DOHH2 (cell line): ENCODE data around the gene LMAN1.

Source experiments
- H3F3A ChIP-seq: fragments of 200-600 bp; sonication (generic), shearing (Covaris generic); 2 replicates; pipeline ENCODE4 v1.6.0; 2016; ENCODE audit warnings: antibody characterized with exemption, mild to moderate bottlenecking; ENCODE audit not compliant: control insufficient read depth, insufficient read depth
- H3K27ac ChIP-seq: fragments of 200-600 bp; sonication (generic); 2 replicates; pipeline ENCODE4 v1.5.1; 2014; ENCODE audit warnings: low read depth, mild to moderate bottlenecking, low read length, moderate library complexity
- H3K27me3 ChIP-seq: fragments of 200-600 bp; sonication (generic); 2 replicates; pipeline ENCODE4 v1.6.1; 2014; ENCODE audit warnings: mild to moderate bottlenecking, low read length, mixed read lengths; ENCODE audit not compliant: control insufficient read depth
- H3K36me3 ChIP-seq: fragments of 200-600 bp; sonication (generic); 2 replicates; pipeline ENCODE4 v1.6.1; 2014; ENCODE audit warnings: mild to moderate bottlenecking, low read length, moderate library complexity, mixed read lengths; ENCODE audit not compliant: control insufficient read depth
- H3K4me1 ChIP-seq: fragments of 200-600 bp; sonication (generic); 2 replicates; pipeline ENCODE4 v1.6.1; 2014; ENCODE audit warnings: mild to moderate bottlenecking, low read length, mixed read lengths; ENCODE audit not compliant: control insufficient read depth
- H3K4me2 ChIP-seq: fragments of 200-600 bp; sonication (generic); 2 replicates; pipeline ENCODE4 v1.6.0; 2014; ENCODE audit warnings: mild to moderate bottlenecking, low read length, moderate library complexity
- H3K4me3 ChIP-seq: fragments of 200-600 bp; sonication (generic); 2 replicates; pipeline ENCODE4 v1.5.1; 2014; ENCODE audit warnings: mild to moderate bottlenecking, low read length, mixed read lengths
- H3K79me2 ChIP-seq: fragments of 200-600 bp; sonication (generic); 2 replicates; pipeline ENCODE4 v1.6.1; 2014; ENCODE audit warnings: mild to moderate bottlenecking, low read length, mixed read lengths; ENCODE audit not compliant: control insufficient read depth
- H3K9me2 ChIP-seq: fragments of 200-600 bp; sonication (generic); replicated peaks from 2 replicates; pipeline ENCODE4 v1.6.1; 2014; ENCODE audit warnings: mild to moderate bottlenecking, low read length, mixed read lengths; ENCODE audit not compliant: control insufficient read depth
- H3K9me3 ChIP-seq: fragments of 200-600 bp; sonication (generic); 2 replicates; pipeline ENCODE4 v1.6.1; 2014; ENCODE audit warnings: antibody characterized with exemption, low read length, mixed read lengths; ENCODE audit not compliant: control insufficient read depth, insufficient read depth
- H4K20me1 ChIP-seq: fragments of 200-600 bp; sonication (generic); 2 replicates; pipeline ENCODE4 v1.6.0; 2014; ENCODE audit warnings: low read depth, mild to moderate bottlenecking, antibody characterized with exemption, low read length, moderate library complexity; ENCODE audit not compliant: control insufficient read depth, insufficient read depth
- EZH2phosphoT487 ChIP-seq: fragments of 200-600 bp; sonication (generic); IDR thresholded peaks from 2 replicates; pipeline ENCODE4 v1.6.1; 2017; ENCODE audit warnings: borderline replicate concordance, mild to moderate bottlenecking, antibody characterized with exemption, low read length, moderate library complexity, mixed read lengths
- TF ChIP-seq, protein P1 (sequence below): fragments of 200-600 bp; sonication (generic); IDR thresholded peaks from one replicate; pipeline ENCODE4 v1.5.1; 2014; ENCODE audit warnings: antibody characterized with exemption, mild to moderate bottlenecking, low read depth, low read length; ENCODE audit not compliant: poor library complexity, severe bottlenecking

LMAN1 gene

DNA sequence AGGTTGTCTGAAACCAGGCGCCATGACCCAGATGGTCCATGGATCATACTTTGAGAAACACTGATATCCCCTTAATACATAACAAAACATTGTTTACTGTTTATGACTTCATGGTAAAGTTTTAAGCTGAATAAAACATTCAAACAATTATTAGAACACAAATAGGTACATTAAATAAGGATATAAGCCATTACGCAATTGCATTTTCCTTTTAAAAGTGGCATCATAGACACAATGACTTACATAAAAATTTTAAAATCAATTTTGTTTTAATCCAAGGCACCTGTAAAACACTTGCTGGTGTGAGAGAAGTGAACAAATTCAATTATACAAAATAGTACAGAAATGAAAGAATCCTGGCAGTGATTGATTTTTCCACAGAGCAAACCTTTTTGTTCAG is 30.4 kb downstream of the LMAN1 start:
- no peaks in the 10 kb centered on the region for H3K4me1 ChIP-seq
- H3K27me3 ChIP-seq: no peaks in the 10 kb centered on the region
- H3K4me3 ChIP-seq: no peak overlapping the region
- H3K4me2 ChIP-seq: no peak overlapping the region
- TF ChIP-seq EZH2phosphoT487: no peak
- TF ChIP-seq, protein P1, sequence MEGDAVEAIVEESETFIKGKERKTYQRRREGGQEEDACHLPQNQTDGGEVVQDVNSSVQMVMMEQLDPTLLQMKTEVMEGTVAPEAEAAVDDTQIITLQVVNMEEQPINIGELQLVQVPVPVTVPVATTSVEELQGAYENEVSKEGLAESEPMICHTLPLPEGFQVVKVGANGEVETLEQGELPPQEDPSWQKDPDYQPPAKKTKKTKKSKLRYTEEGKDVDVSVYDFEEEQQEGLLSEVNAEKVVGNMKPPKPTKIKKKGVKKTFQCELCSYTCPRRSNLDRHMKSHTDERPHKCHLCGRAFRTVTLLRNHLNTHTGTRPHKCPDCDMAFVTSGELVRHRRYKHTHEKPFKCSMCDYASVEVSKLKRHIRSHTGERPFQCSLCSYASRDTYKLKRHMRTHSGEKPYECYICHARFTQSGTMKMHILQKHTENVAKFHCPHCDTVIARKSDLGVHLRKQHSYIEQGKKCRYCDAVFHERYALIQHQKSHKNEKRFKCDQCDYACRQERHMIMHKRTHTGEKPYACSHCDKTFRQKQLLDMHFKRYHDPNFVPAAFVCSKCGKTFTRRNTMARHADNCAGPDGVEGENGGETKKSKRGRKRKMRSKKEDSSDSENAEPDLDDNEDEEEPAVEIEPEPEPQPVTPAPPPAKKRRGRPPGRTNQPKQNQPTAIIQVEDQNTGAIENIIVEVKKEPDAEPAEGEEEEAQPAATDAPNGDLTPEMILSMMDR: no peak
- no peaks in the 10 kb centered on the region for H3K9me3 ChIP-seq
- H3K36me3 ChIP-seq: peaks cover 68% of the 10 kb centered on the region
- H3F3A ChIP-seq: no peaks in the 10 kb centered on the region
- no peaks in the 10 kb centered on the region for H3K79me2 ChIP-seq
- H3K27ac ChIP-seq: no peak overlapping the region
- no peaks in the 10 kb centered on the region for H4K20me1 ChIP-seq
- no peaks in the 10 kb centered on the region for H3K9me2 ChIP-seq

- no peaks in the 10 kb centered on the region for H3K27me3 ChIP-seq
- H3F3A ChIP-seq: no peaks in the 10 kb centered on the region
- no peak overlapping the region for H3K27ac ChIP-seq
- H3K36me3 ChIP-seq: peaks cover 44% of the 10 kb centered on the region
- H3K9me2 ChIP-seq: no peaks in the 10 kb centered on the region
- TF ChIP-seq, protein P1: no peak
- no peak for TF ChIP-seq EZH2phosphoT487
- no peak overlapping the region for H3K4me3 ChIP-seq
- H4K20me1 ChIP-seq: no peaks in the 10 kb centered on the region
- no peaks in the 10 kb centered on the region for H3K9me3 ChIP-seq
- H3K79me2 ChIP-seq: no peaks in the 10 kb centered on the region
- no peaks in the 10 kb centered on the region for H3K4me1 ChIP-seq
- no peak overlapping the region for H3K4me2 ChIP-seq
Observed at GRCh38 chr18:59325965-59326364, 33.1 kb downstream of the LMAN1 start.

- no peaks in the 10 kb centered on the region for H3K9me2 ChIP-seq
- H3K4me1 ChIP-seq: no peaks in the 10 kb centered on the region
- no peaks in the 10 kb centered on the region for H3K9me3 ChIP-seq
- no peak overlapping the region for H3K27ac ChIP-seq
- no peak overlapping the region for H3K4me2 ChIP-seq
- peaks cover 33% of the 10 kb centered on the region for H3K36me3 ChIP-seq
- no peaks in the 10 kb centered on the region for H3K79me2 ChIP-seq
- H3K27me3 ChIP-seq: no peaks in the 10 kb centered on the region
- no peaks in the 10 kb centered on the region for H3F3A ChIP-seq
- no peaks in the 10 kb centered on the region for H4K20me1 ChIP-seq
- TF ChIP-seq, protein P1: no peak
- TF ChIP-seq EZH2phosphoT487: no peak
- H3K4me3 ChIP-seq: no peak overlapping the region
Observed at GRCh38 chr18:59324623-59324971, 34.5 kb downstream of the LMAN1 start.
